Measurements from ENCODE around the gene TBC1D22A. TPM values are rescaled to one million over a fixed set of nuclear protein-coding genes. Genes with fewer than 3 reads are reported as not detected.

TBC1D22A gene
- total and polyA plus RNA-seq, 8 donors = 14.4 to 33.5 (median 15.7) TPM

- ATAC-seq (no peak), DNase-seq (no peak)
- Histone ChIP-seq H3K27me3 (no peaks in the 10 kb centered on the region), H3K36me3 (peaks cover 0 to 9% of the 10 kb centered on the region in 2 donors), H3K4me3 (no peak overlapping the region), H3K27ac (no peak overlapping the region), H3K9me3 (peaks cover 0 to 36% of the 10 kb centered on the region in 2 donors), H3K4me1 (no peaks in the 10 kb centered on the region)
- TF ChIP-seq CTCF (IDR thresholded peaks at IDR 0.05) = no peak
- intact Hi-C loops (cut with DNase I) = no loop called here
Observed at GRCh38 chr22:47076758-47077157, 314.3 kb downstream of the TBC1D22A start.

- ATAC-seq (no peak), DNase-seq (no peak)
- intact Hi-C loops (cut with DNase I) = no loop called here
- TF ChIP-seq CTCF (IDR thresholded peaks at IDR 0.05) = no peak
- no peaks in the 10 kb centered on the region for H3K36me3 ChIP-seq
- no peaks in the 10 kb centered on the region for H3K4me1 ChIP-seq
- H3K27me3 ChIP-seq = no peaks in the 10 kb centered on the region
- no peak overlapping the region for H3K27ac ChIP-seq
- no peak overlapping the region for H3K4me3 ChIP-seq
- peaks cover 0 to 27% of the 10 kb centered on the region in 2 donors for H3K9me3 ChIP-seq
Observed at GRCh38 chr22:47080100-47080499, 317.6 kb downstream of the TBC1D22A start.

- H3K4me1 ChIP-seq = no peaks in the 10 kb centered on the region
- peaks cover 0 to 11% of the 10 kb centered on the region in 2 donors for H3K9me3 ChIP-seq
- ATAC-seq (peak; percentile 39), DNase-seq (no peak)
- no peaks in the 10 kb centered on the region for H3K27me3 ChIP-seq
- intact Hi-C loops (cut with DNase I) = no loop called here
- H3K27ac ChIP-seq = no peak overlapping the region
- H3K36me3 ChIP-seq = no peaks in the 10 kb centered on the region
- no peak for TF ChIP-seq CTCF (IDR thresholded peaks at IDR 0.05)
- H3K4me3 ChIP-seq = no peak overlapping the region
Observed at GRCh38 chr22:47082505-47082904, 320.1 kb downstream of the TBC1D22A start.

- Histone ChIP-seq H3K36me3 (no peaks in the 10 kb centered on the region), H3K4me3 (no peak overlapping the region), H3K4me1 (no peaks in the 10 kb centered on the region), H3K27me3 (no peaks in the 10 kb centered on the region), H3K9me3 (peaks cover 0 to 11% of the 10 kb centered on the region in 2 donors), H3K27ac (no peak overlapping the region)
- no peak for TF ChIP-seq CTCF (IDR thresholded peaks at IDR 0.05)
- DNase-seq (no peak), ATAC-seq (no peak)
- intact Hi-C loops (cut with DNase I) = no loop called here
Observed at GRCh38 chr22:47083379-47083986, 321.0 kb downstream of the TBC1D22A start.

- Histone ChIP-seq H3K4me3 (no peak overlapping the region), H3K4me1 (no peaks in the 10 kb centered on the region), H3K9me3 (peaks cover 0 to 11% of the 10 kb centered on the region in 2 donors), H3K27me3 (no peaks in the 10 kb centered on the region), H3K36me3 (no peaks in the 10 kb centered on the region), H3K27ac (no peak overlapping the region)
- TF ChIP-seq CTCF (IDR thresholded peaks at IDR 0.05) = no peak
- ATAC-seq (no peak), DNase-seq (no peak)
- intact Hi-C loops (cut with DNase I) = no loop called here
Observed at GRCh38 chr22:47084226-47084625, 321.8 kb downstream of the TBC1D22A start.

Data from left lung (tissue), 10 donors.